Measurements from ENCODE around the gene NTNG1.

The NTNG1 gene

DNA sequence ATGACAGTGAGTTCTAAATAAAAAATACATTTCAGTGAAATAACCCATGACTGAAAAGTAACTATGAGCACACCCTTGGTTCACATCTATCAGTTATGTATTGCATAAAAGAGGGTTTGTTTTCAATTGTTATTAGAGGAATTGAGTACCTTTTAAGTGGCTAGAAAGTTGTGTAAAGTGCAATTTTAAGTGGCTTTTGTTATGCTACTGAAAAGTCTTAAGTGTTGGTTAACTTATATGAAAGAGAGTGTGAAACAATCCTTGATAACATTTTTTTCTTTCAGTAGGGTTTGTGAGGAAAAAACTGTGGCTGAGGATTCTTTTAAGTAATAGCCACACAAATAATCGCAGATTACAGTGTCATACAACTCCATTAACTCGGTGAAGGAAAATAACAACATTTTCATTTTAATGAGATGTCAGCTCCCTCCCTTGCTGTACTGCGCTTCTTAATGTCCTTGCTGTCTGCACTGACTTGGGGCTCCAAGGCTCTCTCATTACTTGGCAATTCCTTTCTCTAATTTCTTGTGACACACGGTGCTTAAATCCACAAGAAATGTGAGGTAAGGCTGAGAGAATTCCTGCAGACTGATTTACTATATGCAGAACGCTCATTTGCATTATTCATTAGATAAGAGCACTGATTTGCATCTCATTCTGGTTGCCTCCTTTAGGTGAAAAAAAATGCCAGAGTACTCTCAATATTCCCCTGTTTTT, 40.6 kb downstream of the NTNG1 start:
- TF ChIP-seq, protein P1, sequence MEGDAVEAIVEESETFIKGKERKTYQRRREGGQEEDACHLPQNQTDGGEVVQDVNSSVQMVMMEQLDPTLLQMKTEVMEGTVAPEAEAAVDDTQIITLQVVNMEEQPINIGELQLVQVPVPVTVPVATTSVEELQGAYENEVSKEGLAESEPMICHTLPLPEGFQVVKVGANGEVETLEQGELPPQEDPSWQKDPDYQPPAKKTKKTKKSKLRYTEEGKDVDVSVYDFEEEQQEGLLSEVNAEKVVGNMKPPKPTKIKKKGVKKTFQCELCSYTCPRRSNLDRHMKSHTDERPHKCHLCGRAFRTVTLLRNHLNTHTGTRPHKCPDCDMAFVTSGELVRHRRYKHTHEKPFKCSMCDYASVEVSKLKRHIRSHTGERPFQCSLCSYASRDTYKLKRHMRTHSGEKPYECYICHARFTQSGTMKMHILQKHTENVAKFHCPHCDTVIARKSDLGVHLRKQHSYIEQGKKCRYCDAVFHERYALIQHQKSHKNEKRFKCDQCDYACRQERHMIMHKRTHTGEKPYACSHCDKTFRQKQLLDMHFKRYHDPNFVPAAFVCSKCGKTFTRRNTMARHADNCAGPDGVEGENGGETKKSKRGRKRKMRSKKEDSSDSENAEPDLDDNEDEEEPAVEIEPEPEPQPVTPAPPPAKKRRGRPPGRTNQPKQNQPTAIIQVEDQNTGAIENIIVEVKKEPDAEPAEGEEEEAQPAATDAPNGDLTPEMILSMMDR (conservative IDR thresholded peaks at IDR 0.05; ENCODE audit: low read depth, low read length) = no peak
- H3K4me1 ChIP-seq (ENCODE audit: low read depth, poor library complexity, severe bottlenecking) = no peaks in the 10 kb centered on the region
- no peak overlapping the region for H3K27ac ChIP-seq
- H3K4me3 ChIP-seq (IDR thresholded peaks at IDR 0.05; ENCODE audit: insufficient read depth, low read depth, low read length) = no peak overlapping the region
- no peaks in the 10 kb centered on the region for H4K20me1 ChIP-seq (ENCODE audit: insufficient read depth)
- no peaks in the 10 kb centered on the region for H3K79me2 ChIP-seq (ENCODE audit: insufficient read depth, low read depth)
- H3K4me2 ChIP-seq = no peak overlapping the region
- no peaks in the 10 kb centered on the region for H3K36me3 ChIP-seq (ENCODE audit: insufficient read depth)
- H3K27me3 ChIP-seq (ENCODE audit: insufficient read depth, low read depth) = no peaks in the 10 kb centered on the region
- no peak overlapping the region for H3K9ac ChIP-seq
- H2AFZ ChIP-seq (ENCODE audit: low read depth) = no peak overlapping the region

DNA sequence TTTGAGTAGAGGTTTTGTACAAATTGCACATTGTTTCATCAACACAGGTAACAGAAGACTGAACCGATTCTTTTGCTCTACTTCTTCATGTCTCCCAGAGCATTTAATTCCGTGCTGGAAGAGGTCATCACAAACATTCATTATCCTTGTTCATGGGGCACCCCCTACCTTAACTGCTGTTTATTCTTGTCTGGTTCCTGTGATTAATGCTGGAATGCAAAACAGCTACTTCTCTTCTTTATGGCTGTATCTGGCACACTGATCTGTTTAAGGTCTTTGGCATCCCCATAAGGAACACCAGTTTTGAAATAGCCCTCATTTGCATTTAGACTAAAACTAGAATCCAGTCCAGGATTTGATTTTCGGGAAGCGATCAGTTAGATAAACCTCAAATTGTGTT, 42.2 kb downstream of the NTNG1 start:
- Histone ChIP-seq H3K79me2 (ENCODE audit: insufficient read depth, low read depth) (no peaks in the 10 kb centered on the region), H3K27me3 (ENCODE audit: insufficient read depth, low read depth) (no peaks in the 10 kb centered on the region), H3K4me3 (IDR thresholded peaks at IDR 0.05; ENCODE audit: insufficient read depth, low read depth, low read length) (no peak overlapping the region), H3K4me2 (no peak overlapping the region), H3K4me1 (ENCODE audit: low read depth, poor library complexity, severe bottlenecking) (no peaks in the 10 kb centered on the region), H3K27ac (no peak overlapping the region), H3K36me3 (ENCODE audit: insufficient read depth) (no peaks in the 10 kb centered on the region), H2AFZ (ENCODE audit: low read depth) (no peak overlapping the region), H4K20me1 (ENCODE audit: insufficient read depth) (no peaks in the 10 kb centered on the region), H3K9ac (no peak overlapping the region)
- TF ChIP-seq, protein P1 (conservative IDR thresholded peaks at IDR 0.05; ENCODE audit: low read depth, low read length) = no peak

DNA sequence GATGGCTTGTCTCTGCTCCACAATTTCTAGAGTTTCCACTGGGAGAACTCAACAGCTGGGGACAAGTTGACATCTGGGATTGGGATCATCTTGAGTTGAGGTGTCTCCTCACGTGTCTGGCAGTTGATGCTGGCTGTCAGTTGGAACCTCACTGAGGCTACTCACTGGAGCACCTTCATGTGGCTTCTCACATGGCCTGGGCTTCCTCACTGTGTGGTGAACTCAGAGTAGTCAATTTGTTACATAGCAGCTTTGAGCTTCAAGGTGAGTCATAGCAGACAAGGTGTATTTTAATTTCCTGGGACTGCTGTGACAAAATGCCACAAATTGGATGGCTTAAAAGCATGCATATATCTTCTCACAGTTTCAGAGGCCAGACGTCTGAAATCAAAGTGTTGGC, 44.0 kb downstream of the NTNG1 start:
- H3K27ac ChIP-seq = no peak overlapping the region
- H3K36me3 ChIP-seq (ENCODE audit: insufficient read depth) = no peaks in the 10 kb centered on the region
- H3K9ac ChIP-seq = no peak overlapping the region
- no peak overlapping the region for H3K4me3 ChIP-seq (IDR thresholded peaks at IDR 0.05; ENCODE audit: insufficient read depth, low read depth, low read length)
- H3K4me1 ChIP-seq (ENCODE audit: low read depth, poor library complexity, severe bottlenecking) = no peaks in the 10 kb centered on the region
- no peak overlapping the region for H3K4me2 ChIP-seq
- H4K20me1 ChIP-seq (ENCODE audit: insufficient read depth) = no peaks in the 10 kb centered on the region
- H3K79me2 ChIP-seq (ENCODE audit: insufficient read depth, low read depth) = no peaks in the 10 kb centered on the region
- H3K27me3 ChIP-seq (ENCODE audit: insufficient read depth, low read depth) = no peaks in the 10 kb centered on the region
- H2AFZ ChIP-seq (ENCODE audit: low read depth) = no peak overlapping the region
- TF ChIP-seq, protein P1 (conservative IDR thresholded peaks at IDR 0.05; ENCODE audit: low read depth, low read length) = no peak

DNA sequence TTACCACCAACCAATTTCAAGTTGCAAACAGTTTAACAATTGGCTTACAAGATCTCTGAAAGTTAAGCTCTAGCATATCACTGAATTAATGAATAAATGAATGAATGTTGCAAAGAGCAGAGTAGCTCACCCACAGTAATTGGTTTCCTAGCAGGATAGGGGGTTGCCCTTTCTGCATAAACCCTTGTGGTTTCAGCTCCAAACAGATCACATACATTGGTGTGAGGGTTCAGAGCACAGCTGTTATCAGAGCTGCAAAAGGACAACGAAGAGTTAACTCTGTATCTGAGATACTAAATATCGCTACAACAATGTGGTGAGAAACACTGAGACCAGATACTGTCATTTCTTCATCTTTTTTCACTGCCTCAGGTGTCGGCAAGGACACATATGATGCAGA, 46.6 kb downstream of the NTNG1 start:
- Histone ChIP-seq H3K36me3 (ENCODE audit: insufficient read depth) (no peaks in the 10 kb centered on the region), H3K9ac (no peak overlapping the region), H3K4me1 (ENCODE audit: low read depth, poor library complexity, severe bottlenecking) (no peaks in the 10 kb centered on the region), H3K79me2 (ENCODE audit: insufficient read depth, low read depth) (no peaks in the 10 kb centered on the region), H3K4me2 (no peak overlapping the region), H3K27me3 (ENCODE audit: insufficient read depth, low read depth) (no peaks in the 10 kb centered on the region), H2AFZ (ENCODE audit: low read depth) (no peak overlapping the region), H3K4me3 (IDR thresholded peaks at IDR 0.05; ENCODE audit: insufficient read depth, low read depth, low read length) (no peak overlapping the region), H4K20me1 (ENCODE audit: insufficient read depth) (no peaks in the 10 kb centered on the region), H3K27ac (no peak overlapping the region)
- TF ChIP-seq, protein P1 (conservative IDR thresholded peaks at IDR 0.05; ENCODE audit: low read depth, low read length) = no peak
